ENCODE data around the gene MYO1D. TPM values are rescaled to one million over a fixed set of nuclear protein-coding genes. Genes with fewer than 3 reads are reported as not detected.

The MYO1D gene
- total RNA-seq, 1 donor from 2014 or later: 73.3 TPM

- H3K27me3 ChIP-seq: no peaks in the 10 kb centered on the region
- H3K4me1 ChIP-seq: no peaks in the 10 kb centered on the region
- intact Hi-C loops (cut with DNase I): no loop called here
- DNase-seq (no peak), ATAC-seq (no peak)
- no peaks in the 10 kb centered on the region for H3K36me3 ChIP-seq
- no peak overlapping the region for H3K27ac ChIP-seq
- no peak overlapping the region for H3K4me3 ChIP-seq
- no peaks in the 10 kb centered on the region for H3K9me3 ChIP-seq
- no peak for TF ChIP-seq CTCF (IDR thresholded peaks at IDR 0.05)
Observed at GRCh38 chr17:32590974-32591373, 285.9 kb downstream of the MYO1D start.

GRCh38 chr17:32588982-32589381 is 287.9 kb downstream of the MYO1D start:
- DNase-seq (no peak), ATAC-seq (no peak)
- Histone ChIP-seq H3K27me3 (no peaks in the 10 kb centered on the region), H3K27ac (no peak overlapping the region), H3K9me3 (no peaks in the 10 kb centered on the region), H3K4me1 (no peaks in the 10 kb centered on the region), H3K36me3 (no peaks in the 10 kb centered on the region), H3K4me3 (no peak overlapping the region)
- no peak for TF ChIP-seq CTCF (IDR thresholded peaks at IDR 0.05)
- intact Hi-C loops (cut with DNase I): no loop called here

- DNase-seq (no peak), ATAC-seq (no peak)
- no peaks in the 10 kb centered on the region for H3K4me1 ChIP-seq
- no peak for TF ChIP-seq CTCF (IDR thresholded peaks at IDR 0.05)
- H3K27ac ChIP-seq: no peak overlapping the region
- H3K9me3 ChIP-seq: no peaks in the 10 kb centered on the region
- H3K4me3 ChIP-seq: no peak overlapping the region
- H3K36me3 ChIP-seq: no peaks in the 10 kb centered on the region
- H3K27me3 ChIP-seq: no peaks in the 10 kb centered on the region
- intact Hi-C loops (cut with DNase I): no loop called here
Observed at GRCh38 chr17:32588135-32588534, 288.8 kb downstream of the MYO1D start.

GRCh38 chr17:32586666-32587065 is 290.3 kb downstream of the MYO1D start:
- TF ChIP-seq CTCF (IDR thresholded peaks at IDR 0.05): no peak
- Histone ChIP-seq H3K36me3 (no peaks in the 10 kb centered on the region), H3K4me3 (no peak overlapping the region), H3K9me3 (no peaks in the 10 kb centered on the region), H3K27ac (no peak overlapping the region), H3K4me1 (no peaks in the 10 kb centered on the region), H3K27me3 (no peaks in the 10 kb centered on the region)
- intact Hi-C loops (cut with DNase I): no loop called here
- ATAC-seq (no peak), DNase-seq (no peak)

GRCh38 chr17:32584792-32585191 is 292.1 kb downstream of the MYO1D start:
- Histone ChIP-seq H3K27ac (no peak overlapping the region), H3K4me3 (no peak overlapping the region), H3K27me3 (no peaks in the 10 kb centered on the region), H3K9me3 (no peaks in the 10 kb centered on the region), H3K4me1 (no peaks in the 10 kb centered on the region), H3K36me3 (no peaks in the 10 kb centered on the region)
- no peak for TF ChIP-seq CTCF (IDR thresholded peaks at IDR 0.05)
- DNase-seq (no peak), ATAC-seq (no peak)
- intact Hi-C loops (cut with DNase I): no loop called here

- Histone ChIP-seq H3K27me3 (no peaks in the 10 kb centered on the region), H3K9me3 (no peaks in the 10 kb centered on the region), H3K36me3 (no peaks in the 10 kb centered on the region), H3K4me1 (no peaks in the 10 kb centered on the region), H3K4me3 (no peak overlapping the region), H3K27ac (no peak overlapping the region)
- no peak for ATAC-seq
- intact Hi-C loops (cut with DNase I): no loop called here
- DNase-seq: no peak
- TF ChIP-seq CTCF (IDR thresholded peaks at IDR 0.05): no peak
Observed at GRCh38 chr17:32583053-32583452, 293.9 kb downstream of the MYO1D start.

Measured in upper lobe of right lung (tissue), 1 donor.